GM10266 (cell line): ENCODE measurements around the gene LMF1.

Source experiments
- DNase-seq: peaks from one replicate; pipeline ENCODE4 v3.0.0; 2012; ENCODE audit errors: extremely low spot score
- TF ChIP-seq, protein P1 (sequence below): IDR thresholded peaks from 2 replicates; pipeline ENCODE4 v1.5.1; 2012; ENCODE audit warnings: mild to moderate bottlenecking, low read depth; ENCODE audit not compliant: control insufficient read depth, insufficient read depth; ENCODE audit errors: missing control alignments

Gene LMF1

DNA sequence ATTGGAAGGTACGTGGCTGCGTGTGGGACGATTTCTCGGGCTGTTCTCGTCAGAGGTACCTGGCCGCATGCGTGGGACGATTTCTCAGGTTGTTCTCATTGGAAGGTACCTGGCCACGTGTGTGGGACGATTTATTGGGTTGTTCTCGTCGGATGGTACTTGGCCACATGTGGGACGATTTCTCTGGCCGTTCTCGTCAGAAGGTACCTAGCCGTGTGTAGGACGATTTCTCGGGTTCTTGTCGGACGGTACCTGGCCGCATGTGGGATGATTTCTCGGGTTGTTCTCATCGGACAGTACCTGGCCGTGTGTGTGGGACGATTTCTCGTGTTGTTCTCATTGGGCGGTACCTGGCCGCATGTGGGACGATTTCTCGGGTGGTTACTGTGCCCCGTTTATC is 120.1 kb downstream of the LMF1 start:
- TF ChIP-seq, protein P1, sequence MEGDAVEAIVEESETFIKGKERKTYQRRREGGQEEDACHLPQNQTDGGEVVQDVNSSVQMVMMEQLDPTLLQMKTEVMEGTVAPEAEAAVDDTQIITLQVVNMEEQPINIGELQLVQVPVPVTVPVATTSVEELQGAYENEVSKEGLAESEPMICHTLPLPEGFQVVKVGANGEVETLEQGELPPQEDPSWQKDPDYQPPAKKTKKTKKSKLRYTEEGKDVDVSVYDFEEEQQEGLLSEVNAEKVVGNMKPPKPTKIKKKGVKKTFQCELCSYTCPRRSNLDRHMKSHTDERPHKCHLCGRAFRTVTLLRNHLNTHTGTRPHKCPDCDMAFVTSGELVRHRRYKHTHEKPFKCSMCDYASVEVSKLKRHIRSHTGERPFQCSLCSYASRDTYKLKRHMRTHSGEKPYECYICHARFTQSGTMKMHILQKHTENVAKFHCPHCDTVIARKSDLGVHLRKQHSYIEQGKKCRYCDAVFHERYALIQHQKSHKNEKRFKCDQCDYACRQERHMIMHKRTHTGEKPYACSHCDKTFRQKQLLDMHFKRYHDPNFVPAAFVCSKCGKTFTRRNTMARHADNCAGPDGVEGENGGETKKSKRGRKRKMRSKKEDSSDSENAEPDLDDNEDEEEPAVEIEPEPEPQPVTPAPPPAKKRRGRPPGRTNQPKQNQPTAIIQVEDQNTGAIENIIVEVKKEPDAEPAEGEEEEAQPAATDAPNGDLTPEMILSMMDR: no peak

DNA sequence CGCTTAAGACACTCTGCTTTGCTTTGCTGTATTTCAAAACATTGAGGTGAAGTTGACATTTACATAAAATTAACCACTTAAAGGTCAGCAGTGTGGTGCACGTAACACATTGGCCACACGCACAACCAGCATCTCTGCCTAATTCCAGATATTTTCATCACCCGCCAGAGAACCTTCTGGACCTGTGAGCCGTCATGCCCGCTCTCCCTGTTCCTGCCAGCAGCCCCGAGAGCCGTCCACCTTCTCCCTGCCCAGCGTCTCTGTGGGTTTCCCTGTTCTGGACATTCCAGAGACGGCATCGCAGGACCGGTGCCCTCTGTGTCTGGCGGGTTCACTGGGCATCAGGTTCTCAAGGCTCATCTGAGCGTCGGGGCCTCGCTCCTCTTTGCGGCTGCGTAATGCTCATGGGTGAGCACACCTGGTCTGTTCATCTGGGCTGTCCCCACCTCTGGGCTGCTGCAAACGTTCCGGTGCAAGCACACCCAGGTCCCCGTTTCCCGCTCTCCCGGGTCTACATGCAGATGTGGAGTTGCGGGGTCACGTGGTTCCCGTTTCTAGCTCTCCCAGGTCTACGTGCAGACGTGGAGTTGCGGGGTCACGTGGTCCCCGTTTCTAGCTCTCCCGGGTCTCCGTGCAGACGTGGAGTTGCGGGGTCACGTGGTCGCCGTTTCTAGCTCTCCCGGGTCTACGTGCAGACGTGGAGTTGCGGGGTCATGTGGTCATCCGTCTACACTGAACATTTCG is 122.1 kb downstream of the LMF1 start:
- TF ChIP-seq, protein P1: no peak
- DNase-seq: no peak

More for the DNA sequence above, 120.1 kb downstream of the LMF1 start:
- DNase-seq: no peak

DNA sequence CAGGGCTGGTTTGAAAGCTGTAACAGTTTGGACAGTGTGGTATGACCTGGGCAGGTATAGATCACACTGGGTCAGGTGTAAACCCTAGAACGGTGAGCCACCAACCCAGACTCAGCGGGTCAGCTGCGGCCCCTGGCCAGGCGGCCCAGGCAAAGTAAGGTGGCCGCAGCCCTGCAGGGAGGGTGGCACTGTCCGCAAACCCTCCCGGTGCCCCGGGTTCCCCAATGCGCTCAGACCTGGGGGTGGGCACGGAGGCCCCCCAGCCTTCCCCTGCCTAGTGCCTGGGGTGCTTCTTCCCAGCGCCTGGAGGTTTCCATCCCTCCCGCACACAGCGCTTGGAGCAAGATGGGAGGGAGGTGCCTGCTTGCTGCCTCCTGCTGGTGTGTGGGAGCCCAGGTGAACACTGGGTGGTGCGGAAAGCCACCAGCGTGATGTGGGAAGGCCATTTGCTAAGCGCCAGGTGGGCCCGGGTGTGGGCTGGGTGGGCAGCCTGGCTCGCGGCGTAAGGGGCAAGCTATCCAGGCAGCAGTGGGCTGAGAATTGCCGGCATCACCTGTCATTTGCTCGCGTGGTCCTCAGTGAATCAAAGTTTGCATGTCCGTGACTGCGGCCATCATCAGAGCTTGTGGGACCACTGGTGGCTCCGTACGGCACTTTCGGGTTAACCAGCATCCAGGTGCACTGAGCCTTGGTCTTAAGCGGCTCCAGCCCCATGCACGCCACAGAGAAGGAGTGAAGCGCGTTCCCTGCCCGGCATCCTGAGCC is 122.9 kb downstream of the LMF1 start:
- no peak for DNase-seq
- TF ChIP-seq, protein P1: no peak

DNA sequence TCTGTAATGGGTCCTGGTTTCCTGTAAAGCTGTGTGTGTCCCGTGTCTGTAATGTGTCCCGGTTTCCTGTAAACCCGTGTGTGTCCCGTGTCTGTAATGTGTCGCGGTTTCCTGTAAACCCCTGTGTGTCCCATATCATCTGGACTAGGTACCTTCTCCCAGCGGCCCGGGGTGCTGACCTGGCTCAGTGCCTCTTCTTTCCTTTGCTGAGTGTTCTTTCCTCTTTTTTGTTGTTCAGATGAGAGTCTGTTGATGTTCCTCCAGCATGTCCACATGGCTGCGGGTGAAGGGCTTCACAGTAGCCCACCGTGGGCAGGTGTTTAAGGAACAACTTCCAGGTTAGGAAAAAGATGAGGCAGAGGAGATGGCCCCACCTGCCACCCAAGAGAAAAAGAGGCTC is 123.6 kb downstream of the LMF1 start:
- TF ChIP-seq, protein P1: no peak
- DNase-seq: no peak

DNA sequence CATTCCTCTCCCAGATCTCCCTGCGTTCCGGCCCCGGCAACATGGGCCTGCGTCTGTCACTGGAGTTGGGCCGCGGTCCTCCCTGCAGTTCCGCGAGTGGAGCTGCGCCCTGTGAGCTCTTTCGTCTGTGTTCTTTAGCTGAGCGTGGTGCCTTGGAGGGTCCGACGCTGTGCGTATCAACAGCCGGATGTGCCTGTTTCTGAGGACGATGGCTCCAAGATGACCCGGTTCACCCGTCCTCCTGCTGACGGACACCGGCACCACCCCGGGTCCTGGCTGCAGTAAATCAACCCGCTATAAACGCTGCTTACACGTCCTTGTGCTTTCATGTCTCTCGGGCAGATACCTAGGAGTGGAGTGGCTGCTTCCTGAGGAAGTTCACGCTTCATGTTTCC is 125.4 kb downstream of the LMF1 start:
- TF ChIP-seq, protein P1: no peak
- DNase-seq: no peak

DNA sequence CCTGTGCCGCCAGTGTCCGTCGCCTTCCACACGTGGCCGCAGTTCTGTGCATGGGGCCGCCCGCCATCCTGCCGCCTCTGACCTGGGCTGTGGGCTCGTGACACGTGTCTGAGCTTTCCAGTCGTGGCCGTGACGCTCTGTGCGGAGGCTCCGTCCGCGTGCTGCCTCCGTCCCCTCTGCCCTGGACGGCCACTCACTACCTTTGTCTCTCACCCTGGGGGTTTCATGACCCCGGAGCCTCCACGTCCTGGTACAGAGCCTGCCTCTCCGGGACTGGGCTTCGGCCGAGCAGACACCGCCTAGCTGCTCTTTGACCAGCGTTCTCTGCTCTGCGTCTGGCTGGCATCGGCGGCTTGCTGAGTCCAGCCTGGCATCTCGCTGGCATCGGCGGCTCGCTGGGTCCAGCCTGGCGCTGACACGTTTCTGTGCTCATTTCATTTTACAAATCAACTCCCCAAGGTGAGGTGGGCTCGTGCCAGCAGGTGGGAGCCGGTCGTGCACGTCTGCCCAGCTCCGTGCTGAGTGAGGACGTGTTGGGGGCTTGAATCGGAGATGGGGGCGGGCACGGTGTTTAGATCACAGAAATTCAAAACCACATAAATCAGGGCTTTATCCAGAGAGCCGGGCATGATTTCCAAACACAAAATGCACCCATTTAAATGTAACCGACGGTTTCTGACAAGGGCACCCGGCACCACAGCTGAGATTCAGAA is 126.0 kb downstream of the LMF1 start:
- TF ChIP-seq, protein P1: no peak
- DNase-seq: no peak
